Esophagus muscularis mucosa (tissue), 3 donors: ENCODE measurements around the gene KRTAP4-2.

ENCODE experiments used
- POLR2A ChIP-seq: fragments of 450-650 bp; IDR thresholded peaks from one replicate; pipeline ENCODE4 v1.6.1; 2017; ENCODE audit warnings: antibody characterized with exemption, moderate library complexity, mild to moderate bottlenecking, low read depth
- TF ChIP-seq, protein P1 (sequence below), 3 experiments: fragments of 200-600 bp in 2 of 3; fragments of 450-650 bp in 1 of 3; sonication (generic) in 2 of 3; IDR thresholded peaks; one replicate each; pipeline ENCODE4 v1.5.1; 2017 to 2019; ENCODE audit warnings: antibody characterized with exemption in 3 of 3, mild to moderate bottlenecking in 2 of 3, moderate library complexity in 1 of 3

GRCh38 chr17:41178843-41179616 lies 1.0 kb upstream of the KRTAP4-2 start:
- TF ChIP-seq, protein P1, sequence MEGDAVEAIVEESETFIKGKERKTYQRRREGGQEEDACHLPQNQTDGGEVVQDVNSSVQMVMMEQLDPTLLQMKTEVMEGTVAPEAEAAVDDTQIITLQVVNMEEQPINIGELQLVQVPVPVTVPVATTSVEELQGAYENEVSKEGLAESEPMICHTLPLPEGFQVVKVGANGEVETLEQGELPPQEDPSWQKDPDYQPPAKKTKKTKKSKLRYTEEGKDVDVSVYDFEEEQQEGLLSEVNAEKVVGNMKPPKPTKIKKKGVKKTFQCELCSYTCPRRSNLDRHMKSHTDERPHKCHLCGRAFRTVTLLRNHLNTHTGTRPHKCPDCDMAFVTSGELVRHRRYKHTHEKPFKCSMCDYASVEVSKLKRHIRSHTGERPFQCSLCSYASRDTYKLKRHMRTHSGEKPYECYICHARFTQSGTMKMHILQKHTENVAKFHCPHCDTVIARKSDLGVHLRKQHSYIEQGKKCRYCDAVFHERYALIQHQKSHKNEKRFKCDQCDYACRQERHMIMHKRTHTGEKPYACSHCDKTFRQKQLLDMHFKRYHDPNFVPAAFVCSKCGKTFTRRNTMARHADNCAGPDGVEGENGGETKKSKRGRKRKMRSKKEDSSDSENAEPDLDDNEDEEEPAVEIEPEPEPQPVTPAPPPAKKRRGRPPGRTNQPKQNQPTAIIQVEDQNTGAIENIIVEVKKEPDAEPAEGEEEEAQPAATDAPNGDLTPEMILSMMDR (IDR thresholded peaks at IDR 0.05), result no peak
- TF ChIP-seq POLR2A, result no peak
